ENCODE results near the gene BMF.

Gene BMF

DNA sequence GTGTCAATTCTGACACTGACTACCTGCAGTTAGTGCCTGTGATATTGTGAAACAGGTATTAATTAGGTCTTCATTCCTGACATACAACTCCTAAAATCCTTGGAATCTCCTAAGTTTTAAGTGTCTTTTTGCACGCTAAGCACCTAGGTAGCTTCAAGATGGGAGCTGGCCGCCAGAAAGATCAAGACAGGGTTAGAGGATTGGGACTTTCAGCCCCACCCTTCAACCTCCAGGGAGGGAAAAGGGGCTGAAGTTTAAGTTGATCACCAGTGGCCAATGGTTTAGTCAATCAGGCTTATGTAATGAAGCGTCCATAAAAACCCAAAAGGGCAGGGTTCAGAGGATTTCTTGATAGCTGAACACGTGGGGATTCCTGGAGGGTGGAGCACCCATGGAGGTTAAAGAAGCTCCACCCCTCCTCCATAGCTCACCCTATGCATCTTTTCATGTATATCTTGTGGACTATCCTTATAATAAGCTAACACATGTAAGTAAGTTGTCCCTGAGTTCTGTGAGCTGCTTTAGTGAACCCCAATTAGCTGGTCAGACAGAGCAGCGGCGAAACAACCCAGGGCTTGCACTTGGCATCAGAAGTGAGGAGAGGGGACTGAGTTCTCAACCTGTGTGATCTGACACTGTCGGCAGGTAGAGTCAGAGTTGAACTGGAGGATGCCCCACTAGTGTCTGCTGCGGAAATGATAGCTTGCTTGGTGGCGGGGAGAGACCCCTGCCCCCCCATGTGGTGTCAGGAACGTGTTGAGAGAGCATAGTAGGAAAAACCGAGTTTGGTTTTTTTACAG lies 56.9 kb downstream of the BMF start:
- H3K4me3 ChIP-seq (replicated peaks in 1 of 2; ENCODE audit: low read depth in 2 of 2, low read length in 2 of 2) = no peak overlapping the region
- DNase-seq (ENCODE audit: low read depth in 2 of 2) = no peak
- TF ChIP-seq, protein P1, sequence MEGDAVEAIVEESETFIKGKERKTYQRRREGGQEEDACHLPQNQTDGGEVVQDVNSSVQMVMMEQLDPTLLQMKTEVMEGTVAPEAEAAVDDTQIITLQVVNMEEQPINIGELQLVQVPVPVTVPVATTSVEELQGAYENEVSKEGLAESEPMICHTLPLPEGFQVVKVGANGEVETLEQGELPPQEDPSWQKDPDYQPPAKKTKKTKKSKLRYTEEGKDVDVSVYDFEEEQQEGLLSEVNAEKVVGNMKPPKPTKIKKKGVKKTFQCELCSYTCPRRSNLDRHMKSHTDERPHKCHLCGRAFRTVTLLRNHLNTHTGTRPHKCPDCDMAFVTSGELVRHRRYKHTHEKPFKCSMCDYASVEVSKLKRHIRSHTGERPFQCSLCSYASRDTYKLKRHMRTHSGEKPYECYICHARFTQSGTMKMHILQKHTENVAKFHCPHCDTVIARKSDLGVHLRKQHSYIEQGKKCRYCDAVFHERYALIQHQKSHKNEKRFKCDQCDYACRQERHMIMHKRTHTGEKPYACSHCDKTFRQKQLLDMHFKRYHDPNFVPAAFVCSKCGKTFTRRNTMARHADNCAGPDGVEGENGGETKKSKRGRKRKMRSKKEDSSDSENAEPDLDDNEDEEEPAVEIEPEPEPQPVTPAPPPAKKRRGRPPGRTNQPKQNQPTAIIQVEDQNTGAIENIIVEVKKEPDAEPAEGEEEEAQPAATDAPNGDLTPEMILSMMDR (IDR thresholded peaks at IDR 0.05; ENCODE audit: low read depth, low read length) = no peak

DNA sequence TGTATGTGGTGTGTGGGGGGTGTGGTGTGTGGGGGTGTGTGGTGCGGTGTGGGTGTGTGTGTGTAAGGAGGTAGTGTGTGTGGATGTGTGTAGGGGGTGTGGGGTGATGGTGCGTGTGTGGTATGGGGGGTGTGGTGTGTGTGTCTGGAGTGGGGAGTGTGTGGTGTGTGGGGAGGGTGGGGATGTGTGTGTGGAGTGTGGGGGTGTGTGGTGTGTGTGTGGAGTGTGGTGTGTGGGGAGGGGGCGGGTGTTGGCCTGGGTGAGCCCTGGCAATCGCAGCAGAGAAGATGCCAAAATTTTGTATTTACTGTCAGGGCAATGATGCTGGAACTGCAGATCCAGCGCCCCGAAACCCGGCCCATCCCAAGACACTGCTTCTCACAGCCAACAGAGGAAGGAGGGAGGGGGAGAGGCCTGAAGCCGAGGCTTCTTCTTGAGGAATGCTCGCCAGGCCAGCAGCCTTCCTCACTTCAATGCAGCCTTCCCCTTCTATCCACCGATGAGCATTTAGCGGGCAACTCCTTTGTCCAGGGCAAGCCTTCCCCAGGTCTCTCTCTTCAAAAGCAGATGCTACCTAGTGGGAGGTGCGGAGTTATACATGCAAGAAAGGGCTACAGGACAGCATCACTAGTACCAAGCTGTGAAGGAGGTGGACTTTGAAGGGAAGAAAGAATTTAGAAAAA lies 57.8 kb downstream of the BMF start:
- peak in 1 of 2 donors; percentile 52 for DNase-seq (ENCODE audit: low read depth in 2 of 2)
- TF ChIP-seq, protein P1 (IDR thresholded peaks at IDR 0.05; ENCODE audit: low read depth, low read length) = no peak
- H3K4me3 ChIP-seq (replicated peaks in 1 of 2; ENCODE audit: low read depth in 2 of 2, low read length in 2 of 2) = no peak overlapping the region

DNA sequence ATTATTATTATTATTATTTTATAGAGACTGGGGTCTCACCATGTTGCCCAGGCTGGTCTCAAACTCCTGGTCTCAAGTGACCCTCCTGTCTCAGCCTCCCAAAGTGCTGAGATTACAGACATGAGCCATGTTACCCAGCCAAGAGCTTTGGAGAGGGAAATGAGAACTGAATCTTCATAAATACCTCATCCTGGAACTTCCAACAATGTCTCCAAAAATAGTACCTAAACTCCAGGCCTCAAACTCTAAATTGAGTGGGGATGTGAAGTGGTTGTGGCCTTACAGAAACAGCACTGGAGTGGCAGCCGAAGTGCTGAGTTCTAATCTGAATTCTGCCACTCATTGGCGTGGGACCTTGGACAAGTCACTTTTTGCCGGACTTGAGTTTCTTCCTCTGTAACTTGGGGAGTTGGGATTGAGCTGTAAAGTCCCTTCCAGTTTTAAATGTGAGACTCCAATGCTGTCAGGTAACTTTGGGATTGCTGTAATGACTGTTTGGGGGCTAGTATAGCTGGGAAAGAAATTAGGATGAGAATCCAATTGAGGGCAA lies 59.7 kb downstream of the BMF start:
- TF ChIP-seq, protein P1 (IDR thresholded peaks at IDR 0.05; ENCODE audit: low read depth, low read length) = no peak
- no peak overlapping the region for H3K4me3 ChIP-seq (replicated peaks in 1 of 2; ENCODE audit: low read depth in 2 of 2, low read length in 2 of 2)
- no peak for DNase-seq (ENCODE audit: low read depth in 2 of 2)

DNA sequence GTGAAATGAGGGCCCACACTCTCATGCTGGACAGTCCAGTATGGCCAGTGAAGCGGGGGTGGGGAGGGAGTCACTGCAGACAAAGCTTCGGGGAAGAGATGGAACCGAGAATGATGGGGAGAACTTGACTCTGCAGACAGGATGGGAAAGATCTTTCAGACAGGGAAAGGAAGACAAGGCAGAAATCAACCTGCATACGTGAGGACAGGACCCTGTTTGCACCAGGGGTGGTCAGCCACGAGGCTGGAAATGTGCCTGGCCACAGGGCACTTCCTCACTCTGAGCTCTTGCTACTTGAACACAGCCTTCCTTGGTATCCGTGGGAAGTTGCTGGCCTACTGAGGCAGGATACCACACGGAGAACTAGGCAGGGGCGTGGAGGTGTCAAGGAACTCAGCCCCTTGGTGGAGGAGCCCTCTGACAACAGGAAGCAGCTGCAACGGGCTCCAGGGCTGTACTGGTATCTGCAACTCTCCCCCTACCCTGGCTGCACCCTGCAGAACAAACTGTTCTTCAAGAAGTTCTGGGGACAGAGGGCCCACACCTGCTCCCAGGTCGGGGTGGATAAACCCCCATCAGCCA lies 60.4 kb downstream of the BMF start:
- TF ChIP-seq, protein P1 (IDR thresholded peaks at IDR 0.05; ENCODE audit: low read depth, low read length) = no peak
- DNase-seq (ENCODE audit: low read depth in 2 of 2) = no peak
- H3K4me3 ChIP-seq (replicated peaks in 1 of 2; ENCODE audit: low read depth in 2 of 2, low read length in 2 of 2) = no peak overlapping the region

DNA sequence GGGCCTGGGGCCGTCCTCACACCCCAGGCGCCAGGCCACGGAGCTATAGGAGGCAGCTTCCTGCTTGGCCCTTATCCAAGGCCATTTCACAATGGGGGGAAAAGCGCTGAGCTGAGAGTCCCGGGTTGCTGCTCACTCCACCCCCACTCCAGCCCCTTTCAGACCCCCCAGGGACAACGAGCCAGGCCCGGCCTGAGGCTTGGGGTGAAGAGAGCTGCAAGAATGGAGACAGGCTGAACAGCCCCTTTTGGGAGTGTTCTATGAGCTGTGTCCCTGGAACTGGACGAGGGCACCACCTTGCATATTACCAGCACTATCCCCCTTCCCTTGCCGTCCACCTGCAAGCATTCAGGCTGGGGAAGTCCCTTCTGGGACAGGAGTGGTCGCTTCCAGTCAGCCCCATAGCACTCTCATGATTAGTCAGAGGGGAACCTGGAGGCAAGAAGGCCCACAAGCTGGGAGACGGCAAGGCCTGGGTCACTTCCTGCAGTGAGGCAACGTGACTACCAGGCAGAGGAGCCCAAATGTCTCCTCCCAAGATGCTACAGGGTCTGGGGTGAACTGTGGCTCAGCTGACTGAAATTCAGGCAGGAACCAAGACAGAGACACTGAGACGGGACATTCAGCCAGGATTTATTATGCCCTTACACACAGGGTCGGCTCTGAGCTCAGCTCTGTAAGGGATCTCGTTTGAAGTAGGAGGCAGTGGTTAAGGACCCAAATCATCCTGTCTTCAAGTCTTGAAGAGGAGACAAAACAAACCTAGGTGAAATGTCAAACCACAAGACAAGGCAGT lies 61.1 kb downstream of the BMF start:
- DNase-seq (ENCODE audit: low read depth in 2 of 2) = peak; percentile 68 to 92
- no peak overlapping the region for H3K4me3 ChIP-seq (replicated peaks in 1 of 2; ENCODE audit: low read depth in 2 of 2, low read length in 2 of 2)
- TF ChIP-seq, protein P1 (IDR thresholded peaks at IDR 0.05; ENCODE audit: low read depth, low read length) = no peak

DNA sequence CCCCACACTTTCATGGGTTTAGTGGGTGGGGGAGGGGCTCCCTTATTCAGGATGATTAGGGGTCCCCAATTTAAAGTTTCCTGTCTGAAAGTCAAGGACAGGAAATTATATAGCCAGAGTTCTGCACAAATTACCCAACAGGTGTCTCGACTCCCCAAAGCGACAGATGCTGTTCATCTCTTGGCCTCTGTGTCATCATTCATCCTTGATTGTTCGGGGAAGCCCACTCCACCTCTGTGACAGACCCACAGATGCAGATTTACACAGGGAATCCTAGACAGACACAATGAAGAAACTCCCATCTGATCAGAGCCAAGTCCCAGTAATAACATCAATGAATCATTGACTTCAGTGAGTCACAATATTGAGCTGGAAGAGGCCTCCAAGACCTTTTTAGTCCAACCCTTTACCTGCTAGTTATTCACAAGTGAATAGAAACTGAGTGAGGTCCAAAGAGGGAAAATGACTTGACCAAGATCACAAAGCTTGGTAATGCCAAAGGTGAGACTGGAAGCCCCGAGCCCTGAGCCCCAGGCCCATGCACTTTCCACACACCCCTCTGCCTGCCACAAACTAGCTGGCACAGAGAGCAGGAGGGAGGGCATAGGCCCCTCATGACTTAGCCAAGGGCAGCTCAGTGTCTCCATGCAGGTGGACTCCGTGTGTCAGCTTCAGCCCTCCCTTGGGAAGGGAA lies 61.8 kb downstream of the BMF start:
- TF ChIP-seq, protein P1 (IDR thresholded peaks at IDR 0.05; ENCODE audit: low read depth, low read length) = no peak
- peak; percentile 42 to 91 for DNase-seq (ENCODE audit: low read depth in 2 of 2)
- no peak overlapping the region for H3K4me3 ChIP-seq (replicated peaks in 1 of 2; ENCODE audit: low read depth in 2 of 2, low read length in 2 of 2)

Measured in cardiac fibroblast (primary cell).